ENCODE data around the gene SLC12A4. TPM values are rescaled to one million over a fixed set of nuclear protein-coding genes. Genes with fewer than 3 reads are reported as not detected.

The SLC12A4 gene
- total and polyA plus RNA-seq, 2 of the 13 experiments (the other 11 are each of a cell fraction or from before 2014, with no cell fraction given), result 65.1 to 84.3 TPM

DNA sequence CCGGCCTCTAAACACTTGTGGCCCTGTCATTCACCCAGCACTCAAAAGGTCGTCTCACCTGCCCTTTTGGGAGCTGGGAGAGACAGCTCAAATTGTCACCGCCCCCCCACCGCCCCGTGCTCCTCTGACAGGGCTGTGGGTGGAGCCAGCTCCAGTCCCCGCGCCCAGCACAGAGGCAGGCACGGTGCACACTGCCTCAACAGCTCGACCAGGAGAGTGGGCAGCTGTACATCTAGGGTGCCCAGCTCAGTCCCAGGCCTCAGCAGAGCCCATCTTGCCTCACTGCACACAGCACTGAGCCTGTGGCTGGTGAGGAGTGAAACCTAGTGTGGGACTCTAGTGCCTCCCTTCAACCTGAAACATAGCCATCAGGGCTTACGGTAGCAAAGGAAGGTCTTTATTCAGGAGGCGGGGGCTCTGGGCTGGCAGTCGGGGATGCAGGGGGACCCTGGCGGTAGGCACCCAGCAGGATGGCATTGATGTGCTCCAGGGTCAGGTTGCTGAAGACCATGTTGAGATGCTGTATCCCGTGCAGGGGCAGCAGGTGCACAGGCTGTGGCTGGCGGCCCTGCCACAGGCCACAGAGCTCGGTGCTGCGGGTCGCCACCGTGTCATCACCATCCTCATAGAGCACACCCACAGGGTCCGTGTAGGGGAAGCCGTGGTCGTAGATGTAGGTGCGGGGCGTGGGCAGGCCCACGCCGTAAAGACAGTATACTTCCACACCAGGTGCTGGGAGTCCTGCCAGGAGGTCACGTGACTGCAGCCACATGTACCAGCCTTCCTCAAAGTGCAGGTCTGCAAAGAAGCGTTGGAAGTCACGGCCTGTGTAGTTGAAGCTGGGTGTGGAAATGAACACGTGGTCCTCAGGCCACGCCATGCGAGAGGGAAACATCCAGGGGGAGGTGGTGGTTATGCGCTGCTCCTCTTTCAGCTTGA lies 28.7 kb downstream of the SLC12A4 start (continued):
- TF ChIP-seq, protein P1, sequence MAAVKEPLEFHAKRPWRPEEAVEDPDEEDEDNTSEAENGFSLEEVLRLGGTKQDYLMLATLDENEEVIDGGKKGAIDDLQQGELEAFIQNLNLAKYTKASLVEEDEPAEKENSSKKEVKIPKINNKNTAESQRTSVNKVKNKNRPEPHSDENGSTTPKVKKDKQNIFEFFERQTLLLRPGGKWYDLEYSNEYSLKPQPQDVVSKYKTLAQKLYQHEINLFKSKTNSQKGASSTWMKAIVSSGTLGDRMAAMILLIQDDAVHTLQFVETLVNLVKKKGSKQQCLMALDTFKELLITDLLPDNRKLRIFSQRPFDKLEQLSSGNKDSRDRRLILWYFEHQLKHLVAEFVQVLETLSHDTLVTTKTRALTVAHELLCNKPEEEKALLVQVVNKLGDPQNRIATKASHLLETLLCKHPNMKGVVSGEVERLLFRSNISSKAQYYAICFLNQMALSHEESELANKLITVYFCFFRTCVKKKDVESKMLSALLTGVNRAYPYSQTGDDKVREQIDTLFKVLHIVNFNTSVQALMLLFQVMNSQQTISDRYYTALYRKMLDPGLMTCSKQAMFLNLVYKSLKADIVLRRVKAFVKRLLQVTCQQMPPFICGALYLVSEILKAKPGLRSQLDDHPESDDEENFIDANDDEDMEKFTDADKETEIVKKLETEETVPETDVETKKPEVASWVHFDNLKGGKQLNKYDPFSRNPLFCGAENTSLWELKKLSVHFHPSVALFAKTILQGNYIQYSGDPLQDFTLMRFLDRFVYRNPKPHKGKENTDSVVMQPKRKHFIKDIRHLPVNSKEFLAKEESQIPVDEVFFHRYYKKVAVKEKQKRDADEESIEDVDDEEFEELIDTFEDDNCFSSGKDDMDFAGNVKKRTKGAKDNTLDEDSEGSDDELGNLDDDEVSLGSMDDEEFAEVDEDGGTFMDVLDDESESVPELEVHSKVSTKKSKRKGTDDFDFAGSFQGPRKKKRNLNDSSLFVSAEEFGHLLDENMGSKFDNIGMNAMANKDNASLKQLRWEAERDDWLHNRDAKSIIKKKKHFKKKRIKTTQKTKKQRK (IDR thresholded peaks at IDR 0.05; ENCODE audit: low read length), result no peak
- TF ChIP-seq NONO (IDR thresholded peaks at IDR 0.05), result no peak
- TF ChIP-seq NONO (CRISPR knock-in tag; conservative IDR thresholded peaks at IDR 0.05), result 0 out of 2 replicates have a peak, but pooled peaks have one; percentile 54
- TF ChIP-seq BORCS8-MEF2B (CRISPR knock-in tag; IDR thresholded peaks at IDR 0.05), result peak; percentile 50
- TF ChIP-seq, protein P2, sequence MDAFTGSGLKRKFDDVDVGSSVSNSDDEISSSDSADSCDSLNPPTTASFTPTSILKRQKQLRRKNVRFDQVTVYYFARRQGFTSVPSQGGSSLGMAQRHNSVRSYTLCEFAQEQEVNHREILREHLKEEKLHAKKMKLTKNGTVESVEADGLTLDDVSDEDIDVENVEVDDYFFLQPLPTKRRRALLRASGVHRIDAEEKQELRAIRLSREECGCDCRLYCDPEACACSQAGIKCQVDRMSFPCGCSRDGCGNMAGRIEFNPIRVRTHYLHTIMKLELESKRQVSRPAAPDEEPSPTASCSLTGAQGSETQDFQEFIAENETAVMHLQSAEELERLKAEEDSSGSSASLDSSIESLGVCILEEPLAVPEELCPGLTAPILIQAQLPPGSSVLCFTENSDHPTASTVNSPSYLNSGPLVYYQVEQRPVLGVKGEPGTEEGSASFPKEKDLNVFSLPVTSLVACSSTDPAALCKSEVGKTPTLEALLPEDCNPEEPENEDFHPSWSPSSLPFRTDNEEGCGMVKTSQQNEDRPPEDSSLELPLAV (CRISPR knock-in tag; conservative IDR thresholded peaks at IDR 0.05; ENCODE audit: low read depth), result no peak
- TF ChIP-seq, protein P3, sequence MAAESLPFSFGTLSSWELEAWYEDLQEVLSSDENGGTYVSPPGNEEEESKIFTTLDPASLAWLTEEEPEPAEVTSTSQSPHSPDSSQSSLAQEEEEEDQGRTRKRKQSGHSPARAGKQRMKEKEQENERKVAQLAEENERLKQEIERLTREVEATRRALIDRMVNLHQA (CRISPR knock-in tag; IDR thresholded peaks at IDR 0.05), result no peak
- TF ChIP-seq, protein P4, sequence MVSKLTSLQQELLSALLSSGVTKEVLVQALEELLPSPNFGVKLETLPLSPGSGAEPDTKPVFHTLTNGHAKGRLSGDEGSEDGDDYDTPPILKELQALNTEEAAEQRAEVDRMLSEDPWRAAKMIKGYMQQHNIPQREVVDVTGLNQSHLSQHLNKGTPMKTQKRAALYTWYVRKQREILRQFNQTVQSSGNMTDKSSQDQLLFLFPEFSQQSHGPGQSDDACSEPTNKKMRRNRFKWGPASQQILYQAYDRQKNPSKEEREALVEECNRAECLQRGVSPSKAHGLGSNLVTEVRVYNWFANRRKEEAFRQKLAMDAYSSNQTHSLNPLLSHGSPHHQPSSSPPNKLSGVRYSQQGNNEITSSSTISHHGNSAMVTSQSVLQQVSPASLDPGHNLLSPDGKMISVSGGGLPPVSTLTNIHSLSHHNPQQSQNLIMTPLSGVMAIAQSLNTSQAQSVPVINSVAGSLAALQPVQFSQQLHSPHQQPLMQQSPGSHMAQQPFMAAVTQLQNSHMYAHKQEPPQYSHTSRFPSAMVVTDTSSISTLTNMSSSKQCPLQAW (CRISPR knock-in tag; IDR thresholded peaks at IDR 0.05), result no peak
- TF ChIP-seq, protein P5, sequence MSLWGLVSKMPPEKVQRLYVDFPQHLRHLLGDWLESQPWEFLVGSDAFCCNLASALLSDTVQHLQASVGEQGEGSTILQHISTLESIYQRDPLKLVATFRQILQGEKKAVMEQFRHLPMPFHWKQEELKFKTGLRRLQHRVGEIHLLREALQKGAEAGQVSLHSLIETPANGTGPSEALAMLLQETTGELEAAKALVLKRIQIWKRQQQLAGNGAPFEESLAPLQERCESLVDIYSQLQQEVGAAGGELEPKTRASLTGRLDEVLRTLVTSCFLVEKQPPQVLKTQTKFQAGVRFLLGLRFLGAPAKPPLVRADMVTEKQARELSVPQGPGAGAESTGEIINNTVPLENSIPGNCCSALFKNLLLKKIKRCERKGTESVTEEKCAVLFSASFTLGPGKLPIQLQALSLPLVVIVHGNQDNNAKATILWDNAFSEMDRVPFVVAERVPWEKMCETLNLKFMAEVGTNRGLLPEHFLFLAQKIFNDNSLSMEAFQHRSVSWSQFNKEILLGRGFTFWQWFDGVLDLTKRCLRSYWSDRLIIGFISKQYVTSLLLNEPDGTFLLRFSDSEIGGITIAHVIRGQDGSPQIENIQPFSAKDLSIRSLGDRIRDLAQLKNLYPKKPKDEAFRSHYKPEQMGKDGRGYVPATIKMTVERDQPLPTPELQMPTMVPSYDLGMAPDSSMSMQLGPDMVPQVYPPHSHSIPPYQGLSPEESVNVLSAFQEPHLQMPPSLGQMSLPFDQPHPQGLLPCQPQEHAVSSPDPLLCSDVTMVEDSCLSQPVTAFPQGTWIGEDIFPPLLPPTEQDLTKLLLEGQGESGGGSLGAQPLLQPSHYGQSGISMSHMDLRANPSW (CRISPR knock-in tag; IDR thresholded peaks at IDR 0.05; ENCODE audit: borderline replicate concordance), result no peak
- TF ChIP-seq ZFP41 (CRISPR knock-in tag; IDR thresholded peaks at IDR 0.05; ENCODE audit: borderline replicate concordance), result no peak
- no peak for TF ChIP-seq ISX (CRISPR knock-in tag; conservative IDR thresholded peaks at IDR 0.05)
- TF ChIP-seq, protein P6, sequence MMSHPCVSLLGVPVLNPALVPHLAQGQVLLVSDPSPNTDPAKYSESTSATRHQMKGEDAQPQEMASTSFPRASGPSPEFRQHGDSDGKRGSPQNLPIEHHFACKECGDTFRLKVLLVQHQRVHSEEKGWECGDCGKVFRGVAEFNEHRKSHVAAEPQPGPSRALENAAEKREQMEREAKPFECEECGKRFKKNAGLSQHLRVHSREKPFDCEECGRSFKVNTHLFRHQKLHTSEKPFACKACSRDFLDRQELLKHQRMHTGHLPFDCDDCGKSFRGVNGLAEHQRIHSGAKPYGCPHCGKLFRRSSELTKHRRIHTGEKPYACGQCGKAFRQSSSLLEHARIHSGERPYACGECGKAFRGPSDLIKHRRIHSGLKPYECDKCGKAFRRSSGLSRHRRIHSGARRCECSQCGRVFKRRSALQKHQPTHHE (CRISPR knock-in tag; IDR thresholded peaks at IDR 0.05; ENCODE audit: borderline replicate concordance), result no peak
- TF ChIP-seq, protein P7, sequence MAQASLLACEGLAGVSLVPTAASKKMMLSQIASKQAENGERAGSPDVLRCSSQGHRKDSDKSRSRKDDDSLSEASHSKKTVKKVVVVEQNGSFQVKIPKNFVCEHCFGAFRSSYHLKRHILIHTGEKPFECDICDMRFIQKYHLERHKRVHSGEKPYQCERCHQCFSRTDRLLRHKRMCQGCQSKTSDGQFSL (CRISPR knock-in tag; IDR thresholded peaks at IDR 0.05), result peak; percentile 85
- TF ChIP-seq HIVEP1 (CRISPR knock-in tag; IDR thresholded peaks at IDR 0.05), result no peak
- TF ChIP-seq XRCC5 (optimal IDR thresholded peaks at IDR 0.05; ENCODE audit: low read length), result no peak
- no peak for TF ChIP-seq NCOR1 (IDR thresholded peaks at IDR 0.05; ENCODE audit: borderline replicate concordance, low read length)
